Activated CD8-positive, alpha-beta memory T cell treated with anti-CD3 and anti-CD28 coated beads for 36 hours (primary cell): Measurements from ENCODE around the gene TRAPPC3. TPM values are rescaled to one million over a fixed set of nuclear protein-coding genes. Genes with fewer than 3 reads are reported as not detected.

Experiments
- total RNA-seq, 2 experiments: library from RNA; stranded (reverse); gene quantifications; one replicate each; pipeline ENCODE4 v1.2.3, GENCODE V29; 2021

The TRAPPC3 gene
- total RNA-seq, 2 experiments from 2014 or later: 60.6 to 64.0 TPM

Other genes with a start within 250 kb of the TRAPPC3 start
- gene AGO3, start 218.4 kb downstream of the TRAPPC3 start, total RNA-seq: 10 to 100 TPM; 26.1 to 29.8 TPM
- not detected for gene TEKT2, start 65.4 kb downstream of the TRAPPC3 start, total RNA-seq
- gene ADPRS, start 60.6 kb downstream of the TRAPPC3 start, total RNA-seq: 10 to 100 TPM; 46.0 to 46.6 TPM
- gene COL8A2, start 24.3 kb downstream of the TRAPPC3 start, total RNA-seq: under 1 TPM; 0.38 to 0.48 TPM
- 100 to 1,000 TPM; 172 to 174 TPM for gene MAP7D1, start 6.7 kb upstream of the TRAPPC3 start, total RNA-seq
- gene THRAP3, start 75.0 kb upstream of the TRAPPC3 start, total RNA-seq: 100 to 1,000 TPM; 162 to 167 TPM
- 1 to 10 TPM; 6.7 to 6.9 TPM for gene SH3D21, start 156.9 kb upstream of the TRAPPC3 start, total RNA-seq
- 10 to 100 TPM; 13.9 to 14.2 TPM for gene EVA1B, start 174.2 kb upstream of the TRAPPC3 start, total RNA-seq
- 10 to 100 TPM; 59.9 to 60.4 TPM for gene STK40, start 236.4 kb upstream of the TRAPPC3 start, total RNA-seq
- gene LSM10, start 248.4 kb upstream of the TRAPPC3 start, total RNA-seq: 10 to 100 TPM; 75.7 to 81.0 TPM